AG09309 (cell line): ENCODE measurements around the gene TRRAP.
"Not testable (repeated sequence)": the region's sequence is repeated elsewhere in the genome, so short reads cannot be mapped to it uniquely, and the experiment has no call there.

Source experiments
- DNase-seq: peaks from one replicate; pipeline ENCODE4 v3.0.0-alpha.2; 2010; ENCODE audit warnings: low read depth
- H3K4me3 ChIP-seq: 2 replicates; pipeline ENCODE4 v1.5.1; 2011; ENCODE audit warnings: mild to moderate bottlenecking, low read depth, low read length, moderate library complexity; ENCODE audit not compliant: control insufficient read depth
- CTCF ChIP-seq: IDR thresholded peaks from 2 replicates; pipeline ENCODE4 v1.5.1; 2011; ENCODE audit warnings: mild to moderate bottlenecking, low read depth, low read length, inconsistent platforms; ENCODE audit not compliant: insufficient read depth, control insufficient read depth; ENCODE audit errors: missing control alignments

TRRAP gene

GRCh38 chr7:98837630-98837972 lies 40.7 kb upstream of the TRRAP start:
- DNase-seq, result no peak
- H3K4me3 ChIP-seq, result no peak overlapping the region
- TF ChIP-seq CTCF, result no peak

GRCh38 chr7:98840096-98840495 lies 38.2 kb upstream of the TRRAP start:
- TF ChIP-seq CTCF, result no peak
- H3K4me3 ChIP-seq, result no peak overlapping the region
- DNase-seq, result no peak

GRCh38 chr7:98840722-98841121 lies 37.6 kb upstream of the TRRAP start:
- H3K4me3 ChIP-seq, result no peak overlapping the region
- TF ChIP-seq CTCF, result no peak
- no peak for DNase-seq

- peak; percentile 97 for TF ChIP-seq CTCF
- DNase-seq, result peak; percentile 64
- H3K4me3 ChIP-seq, result no peak overlapping the region
These were observed 36.9 kb upstream of the TRRAP start for GRCh38 chr7:98841179-98841997.

- not testable (repeated sequence) for H3K4me3 ChIP-seq, DNase-seq
These were observed 35.8 kb upstream of the TRRAP start for GRCh38 chr7:98842552-98842951.

GRCh38 chr7:98848918-98849317 lies 29.4 kb upstream of the TRRAP start:
- H3K4me3 ChIP-seq, result no peak overlapping the region
- no peak for DNase-seq
- TF ChIP-seq CTCF, result no peak

GRCh38 chr7:98852826-98853225 lies 25.5 kb upstream of the TRRAP start:
- no peak for DNase-seq
- H3K4me3 ChIP-seq, result no peak overlapping the region
- no peak for TF ChIP-seq CTCF
